Mesenchymal stem cell (in vitro differentiated cells and primary cell): ENCODE measurements around the gene PLEKHM2.

Experiments used
- DNase-seq: peaks from one replicate; pipeline ENCODE4 v3.0.0-alpha.2; 2013
- H2AFZ ChIP-seq: one replicate; pipeline ENCODE4 v1.6.1; 2013; ENCODE audit warnings: low read depth, mild to moderate bottlenecking, control low read depth, inconsistent platforms, low read length, moderate library complexity
- H2AK5ac ChIP-seq: 2 replicates; pipeline ENCODE4 v1.6.1; 2013; ENCODE audit warnings: low read length, moderate library complexity, mild to moderate bottlenecking, inconsistent platforms; ENCODE audit not compliant: severe bottlenecking
- H2BK120ac ChIP-seq: one replicate; pipeline ENCODE4 v1.6.1; 2013; ENCODE audit warnings: low read depth, mild to moderate bottlenecking, inconsistent platforms, low read length, moderate library complexity
- H2BK12ac ChIP-seq, 2 experiments: one replicate each; pipeline ENCODE4 v1.6.1; 2013; ENCODE audit warnings: inconsistent platforms in 2 of 2, low read length in 2 of 2, mild to moderate bottlenecking in 2 of 2, moderate library complexity in 2 of 2, control low read depth in 1 of 2
- H2BK15ac ChIP-seq: one replicate; pipeline ENCODE4 v1.6.1; 2013; ENCODE audit warnings: mild to moderate bottlenecking, low read depth, inconsistent platforms; ENCODE audit not compliant: poor library complexity, severe bottlenecking
- H2BK5ac ChIP-seq: 2 replicates; pipeline ENCODE4 v1.6.1; 2013; ENCODE audit warnings: low read depth, mild to moderate bottlenecking, low read length, control low read depth, inconsistent platforms; ENCODE audit not compliant: poor library complexity, severe bottlenecking
- H3K14ac ChIP-seq, 2 experiments: one replicate each; pipeline ENCODE4 v1.6.1; 2013; ENCODE audit warnings: inconsistent platforms in 2 of 2, low read length in 2 of 2, control low read depth in 1 of 2, mild to moderate bottlenecking in 1 of 2, moderate library complexity in 1 of 2
- H3K18ac ChIP-seq, 2 experiments: one replicate each; pipeline ENCODE4 v1.6.1; 2013; ENCODE audit warnings: inconsistent platforms in 2 of 2, low read length in 2 of 2, control low read depth in 1 of 2, low read depth in 1 of 2, mild to moderate bottlenecking in 1 of 2
- H3K23ac ChIP-seq, 2 experiments: one replicate each; pipeline ENCODE4 v1.6.1; 2013; ENCODE audit warnings: inconsistent platforms in 2 of 2, low read length in 2 of 2, mild to moderate bottlenecking in 2 of 2, moderate library complexity in 2 of 2, control low read depth in 1 of 2
- H3K27ac ChIP-seq: 2 replicates; pipeline ENCODE4 v1.5.1; 2013; ENCODE audit warnings: mild to moderate bottlenecking, moderate library complexity, low read length, control low read depth, inconsistent platforms; ENCODE audit not compliant: poor library complexity, severe bottlenecking
- H3K27me3 ChIP-seq, 2 experiments: 2 replicates each; pipeline versions ENCODE4 v1.6.1 to v1.7.0; 2013; ENCODE audit warnings: low read length in 2 of 2, mild to moderate bottlenecking in 2 of 2, moderate library complexity in 2 of 2, control low read depth in 1 of 2, inconsistent platforms in 1 of 2; ENCODE audit not compliant: control insufficient read depth in 1 of 2, insufficient read depth in 1 of 2
- H3K36me3 ChIP-seq, 2 experiments: 2 replicates each; pipeline versions ENCODE4 v1.6.1 to v1.7.0; 2013; ENCODE audit warnings: low read length in 2 of 2, control low read depth in 1 of 2, inconsistent platforms in 1 of 2, low read depth in 1 of 2, mild to moderate bottlenecking in 1 of 2; ENCODE audit not compliant: insufficient read depth in 2 of 2, control insufficient read depth in 1 of 2
- H3K4ac ChIP-seq, 2 experiments: one replicate each; pipeline ENCODE4 v1.6.1; 2013; ENCODE audit warnings: inconsistent platforms in 2 of 2, low read length in 2 of 2, mild to moderate bottlenecking in 2 of 2, moderate library complexity in 2 of 2, control low read depth in 1 of 2, low read depth in 1 of 2
- H3K4me1 ChIP-seq: 2 replicates; pipeline ENCODE4 v1.6.1; 2013; ENCODE audit warnings: low read depth, low read length, control low read depth; ENCODE audit not compliant: control insufficient read depth, insufficient read depth
- H3K4me2 ChIP-seq: 2 replicates; pipeline ENCODE4 v1.6.1; 2013; ENCODE audit warnings: low read length, mild to moderate bottlenecking, inconsistent platforms; ENCODE audit not compliant: poor library complexity, severe bottlenecking
- H3K4me3 ChIP-seq, 2 experiments: 2 replicates each; pipeline versions ENCODE4 v1.5.1 to v1.7.0; 2013; ENCODE audit warnings: low read length in 2 of 2, mild to moderate bottlenecking in 2 of 2, control low read depth in 1 of 2, low read depth in 1 of 2; ENCODE audit not compliant: insufficient read depth in 1 of 2
- H3K79me1 ChIP-seq: replicated peaks from 2 replicates; pipeline ENCODE4 v1.6.1; 2013; ENCODE audit warnings: mild to moderate bottlenecking, control low read depth, low read length, inconsistent platforms; ENCODE audit not compliant: poor library complexity, severe bottlenecking
- H3K9ac ChIP-seq: 2 replicates; pipeline ENCODE4 v1.7.0; 2013; ENCODE audit warnings: mild to moderate bottlenecking, low read length, moderate library complexity
- H3K9me3 ChIP-seq: 2 replicates; pipeline ENCODE4 v1.7.0; 2013; ENCODE audit warnings: mild to moderate bottlenecking, low read length; ENCODE audit not compliant: control insufficient read depth
- H4K8ac ChIP-seq: one replicate; pipeline ENCODE4 v1.6.1; 2013; ENCODE audit warnings: inconsistent platforms, mild to moderate bottlenecking, low read length, moderate library complexity
- H4K91ac ChIP-seq: one replicate; pipeline ENCODE4 v1.6.1; 2013; ENCODE audit warnings: mild to moderate bottlenecking, low read length, inconsistent platforms
- WGBS: methylation state at CpG from one replicate; pipeline ENCODE4 v1.1.7; 2013; ENCODE audit warnings: mixed read lengths; 5-methylcytosine and 5-hydroxymethylcytosine counted together

The PLEKHM2 gene

GRCh38 chr1:15667362-15667761 lies 16.8 kb upstream of the PLEKHM2 start:
- no peak overlapping the region for H4K8ac ChIP-seq
- H3K27ac ChIP-seq = no peak overlapping the region
- no peaks in the 10 kb centered on the region for H3K9me3 ChIP-seq
- H2BK15ac ChIP-seq = no peak overlapping the region
- no peak overlapping the region for H2AFZ ChIP-seq
- H3K4me3 ChIP-seq = no peak overlapping the region
- no peak overlapping the region for H4K91ac ChIP-seq
- no peak overlapping the region for H3K4me2 ChIP-seq
- H3K9ac ChIP-seq = no peak overlapping the region
- DNase-seq = no peak
- no peak overlapping the region for H3K18ac ChIP-seq
- H3K27me3 ChIP-seq = no peaks in the 10 kb centered on the region
- H2AK5ac ChIP-seq = no peak overlapping the region
- H3K36me3 ChIP-seq = peaks cover 3 to 26% of the 10 kb centered on the region in 2 experiments
- H3K14ac ChIP-seq = no peak overlapping the region
- no peaks in the 10 kb centered on the region for H3K4me1 ChIP-seq
- no peak overlapping the region for H2BK5ac ChIP-seq
- peaks cover 6% of the 10 kb centered on the region for H3K79me1 ChIP-seq
- H3K4ac ChIP-seq = no peak overlapping the region
- H2BK120ac ChIP-seq = no peak overlapping the region
- no peak overlapping the region for H2BK12ac ChIP-seq
- WGBS = 97% methylated on average over 7 of the region's 7 CpGs
- H3K23ac ChIP-seq = no peak overlapping the region

- H2BK12ac ChIP-seq = no peak overlapping the region
- H3K4me1 ChIP-seq = no peaks in the 10 kb centered on the region
- H2BK15ac ChIP-seq = no peak overlapping the region
- H4K8ac ChIP-seq = no peak overlapping the region
- H2BK5ac ChIP-seq = no peak overlapping the region
- peaks cover 3 to 18% of the 10 kb centered on the region in 2 experiments for H3K36me3 ChIP-seq
- no peak overlapping the region for H3K9ac ChIP-seq
- H3K79me1 ChIP-seq = peaks cover 4% of the 10 kb centered on the region
- H2AK5ac ChIP-seq = no peak overlapping the region
- no peak overlapping the region for H2BK120ac ChIP-seq
- WGBS = 60% methylated on average over 2 of the region's 5 CpGs
- no peak overlapping the region for H3K14ac ChIP-seq
- no peak overlapping the region for H3K4ac ChIP-seq
- no peak overlapping the region for H4K91ac ChIP-seq
- H3K27me3 ChIP-seq = no peaks in the 10 kb centered on the region
- no peak overlapping the region for H3K18ac ChIP-seq
- no peak overlapping the region for H3K4me3 ChIP-seq
- no peak overlapping the region for H3K4me2 ChIP-seq
- DNase-seq = no peak
- H3K23ac ChIP-seq = no peak overlapping the region
- H3K9me3 ChIP-seq = no peaks in the 10 kb centered on the region
- H2AFZ ChIP-seq = no peak overlapping the region
- no peak overlapping the region for H3K27ac ChIP-seq
Observed at GRCh38 chr1:15668089-15668754, 15.9 kb upstream of the PLEKHM2 start.

- Histone ChIP-seq H3K4me1 (no peaks in the 10 kb centered on the region), H3K9ac (no peak overlapping the region), H3K27ac (no peak overlapping the region), H3K36me3 (peaks cover 3 to 14% of the 10 kb centered on the region in 2 experiments), H3K4me3 (no peak overlapping the region), H3K4me2 (no peak overlapping the region), H3K23ac (no peak overlapping the region), H3K18ac (no peak overlapping the region), H3K9me3 (no peaks in the 10 kb centered on the region), H2AFZ (no peak overlapping the region), H2BK15ac (no peak overlapping the region), H3K4ac (no peak overlapping the region), H2BK5ac (no peak overlapping the region), H3K27me3 (no peaks in the 10 kb centered on the region), H4K8ac (no peak overlapping the region), H3K79me1 (peaks cover 2% of the 10 kb centered on the region), H2AK5ac (no peak overlapping the region), H3K14ac (no peak overlapping the region), H2BK12ac (no peak overlapping the region), H2BK120ac (no peak overlapping the region), H4K91ac (no peak overlapping the region)
- no peak for DNase-seq
- WGBS = 74% methylated on average over 7 of the region's 10 CpGs
Observed at GRCh38 chr1:15669074-15669473, 15.0 kb upstream of the PLEKHM2 start.

GRCh38 chr1:15669864-15670263 lies 14.3 kb upstream of the PLEKHM2 start:
- Histone ChIP-seq H3K4me3 (no peak overlapping the region), H3K9me3 (no peaks in the 10 kb centered on the region), H3K14ac (no peak overlapping the region), H3K4me1 (no peaks in the 10 kb centered on the region), H4K91ac (no peak overlapping the region), H3K27me3 (no peaks in the 10 kb centered on the region), H2BK120ac (no peak overlapping the region), H2AK5ac (no peak overlapping the region), H3K18ac (no peak overlapping the region), H3K9ac (no peak overlapping the region), H3K27ac (no peak overlapping the region), H3K4me2 (no peak overlapping the region), H2BK5ac (no peak overlapping the region), H3K4ac (no peak overlapping the region), H3K79me1 (no peaks in the 10 kb centered on the region), H2BK15ac (no peak overlapping the region), H4K8ac (no peak overlapping the region), H3K36me3 (peaks cover 3 to 9% of the 10 kb centered on the region in 2 experiments), H2BK12ac (no peak overlapping the region), H2AFZ (no peak overlapping the region), H3K23ac (no peak overlapping the region)
- 85% methylated on average over 4 of the region's 4 CpGs for WGBS
- no peak for DNase-seq
